Heart left ventricle (tissue), 13 donors: ENCODE results near the gene MANEA.

Source experiments
- CTCF ChIP-seq, 12 donors: fragments of 200-600 bp; sonication (generic) in 4 of 12; IDR thresholded peaks; one replicate each; pipeline versions ENCODE4 v1.5.0 to v1.8.0; 2018 to 2022; ENCODE audit warnings: antibody characterized with exemption in 12 of 12, mild to moderate bottlenecking in 5 of 12
- POLR2A ChIP-seq, 2 donors: fragments of 450-650 bp; IDR thresholded peaks; one replicate each; pipeline ENCODE4 v1.6.1; 2017; ENCODE audit warnings: antibody characterized with exemption in 2 of 2, mild to moderate bottlenecking in 2 of 2, moderate library complexity in 2 of 2
- donor health status: ischemic (EF 13 %, LVEDD 7.1; RV severe dilation, severe dysfunction).
- donor health status: DM: no; HTN: yes; CAD: no.
- donor health status: DM: no; HTN: no; CAD: no.
- donor health status: ischemic (EF 25% LVEDD 6.9; RV normal size, moderate dysfunction).
- donor health status: ischemic (EF 25% LVEDD 5.7; RV mildly dilated, moderate dysfunction).
- donor health status: ischemic (EF 35%, LVEDD 5.7; RV mildly dilated, moderate dysfunction).
- donor health status: nonischemic (EF 11% LVEDD 7.7; RV severe dilation, severe dysfunction).
- donor health status: DM: yes; HTN: yes; CAD: no.
- donor health status: PGD.
- donor health status: ischemic (EF 29% LVEDD 5.4; RV normal size, mild dysfunction).
- donor health status: nonischemic (EF 23%, LVEDD 6.1; RV moderate dilation, normal function).

GRCh38 chr6:95553880-95554279 lies 23.5 kb upstream of the MANEA start:
- TF ChIP-seq CTCF (IDR thresholded peaks at IDR 0.05) = no peak
- TF ChIP-seq POLR2A (IDR thresholded peaks at IDR 0.05) = no peak
